Activated T-cell treated with anti-CD3 and anti-CD28 coated beads, Interleukin-2, amount 50 U/mL, for 4 hours (primary cell): Measurements from ENCODE around the gene MON2. TPM values are rescaled to one million over a fixed set of nuclear protein-coding genes. Genes with fewer than 3 reads are reported as not detected.
A peak's percentile ranks its signal among the peaks of the same experiment; 100 is the strongest.
"Not testable (repeated sequence)": the region's sequence is repeated elsewhere in the genome, so short reads cannot be mapped to it uniquely, and the experiment has no call there.

Experiments
- ATAC-seq, 2 donors: fragments of 200-7000 bp; cut with Tn5 transposase; one replicate each; pipeline ENCODE4 v1.10.0; 2021
- DNase-seq: peaks from one replicate; pipeline ENCODE4 v3.0.0-alpha.2; 2020
- H3K27me3 Mint-ChIP-seq: one replicate; pipeline ENCODE4 v1.8.0; 2021; ENCODE audit warnings: low read depth, mixed read lengths
- H3K36me3 Mint-ChIP-seq: one replicate; pipeline ENCODE4 v1.8.0; 2022; ENCODE audit warnings: mixed read lengths; ENCODE audit not compliant: insufficient read depth
- H3K4me1 Mint-ChIP-seq: one replicate; pipeline ENCODE4 v1.8.0; 2021; ENCODE audit warnings: low read depth, mixed read lengths
- H3K4me3 Mint-ChIP-seq: one replicate; pipeline ENCODE4 v1.8.0; 2021; ENCODE audit warnings: mild to moderate bottlenecking, moderate library complexity, mixed read lengths
- H3K9me3 Mint-ChIP-seq: one replicate; pipeline ENCODE4 v1.8.0; 2021; ENCODE audit warnings: mixed read lengths
- total RNA-seq, 3 donors: library from RNA; stranded (reverse); gene quantifications; one replicate each; pipeline ENCODE4 v1.2.1, GENCODE V29; 2021

Gene MON2
- total RNA-seq, 3 donors from 2014 or later = 25.9 to 28.4 (median 27.6) TPM

GRCh38 chr12:62459976-62460375, 6.7 kb upstream of the MON2 start:
- Mint-ChIP-seq H3K4me3 (no peak overlapping the region), H3K36me3 (no peaks in the 10 kb centered on the region), H3K9me3 (peaks cover 12% of the 10 kb centered on the region), H3K4me1 (no peaks in the 10 kb centered on the region), H3K27me3 (peaks cover 8% of the 10 kb centered on the region)
- DNase-seq (no peak), ATAC-seq (no peak)

- peaks cover 12% of the 10 kb centered on the region for H3K9me3 Mint-ChIP-seq
- not testable (repeated sequence) for DNase-seq, H3K36me3 Mint-ChIP-seq, H3K4me1 Mint-ChIP-seq, H3K27me3 Mint-ChIP-seq, ATAC-seq, H3K4me3 Mint-ChIP-seq
Observed at GRCh38 chr12:62461171-62461837, 5.3 kb upstream of the MON2 start.

GRCh38 chr12:62463252-62463651, 3.4 kb upstream of the MON2 start:
- H3K4me3 Mint-ChIP-seq = not testable (repeated sequence)

GRCh38 chr12:62466018-62466593, 520 bp upstream of the MON2 start:
- DNase-seq (no peak), ATAC-seq (peak in 1 of 2 donors; percentile 12)
- Mint-ChIP-seq H3K4me1 (peaks cover 22% of the 10 kb centered on the region), H3K36me3 (no peaks in the 10 kb centered on the region), H3K9me3 (peaks cover 12% of the 10 kb centered on the region), H3K4me3 (peak overlapping the region; percentile 93), H3K27me3 (peaks cover 2% of the 10 kb centered on the region)

More at GRCh38 chr12:62463252-62463651, 3.4 kb upstream of the MON2 start:
- ATAC-seq, H3K27me3 Mint-ChIP-seq, DNase-seq, H3K36me3 Mint-ChIP-seq: not testable (repeated sequence)
- Mint-ChIP-seq H3K9me3 (peaks cover 12% of the 10 kb centered on the region), H3K4me1 (peaks cover 13% of the 10 kb centered on the region)

GRCh38 chr12:62468397-62468796, 1.8 kb downstream of the MON2 start:
- DNase-seq (no peak), ATAC-seq (no peak)
- H3K4me3 Mint-ChIP-seq = peak overlapping the region; percentile 93
- peaks cover 2% of the 10 kb centered on the region for H3K36me3 Mint-ChIP-seq
- H3K4me1 Mint-ChIP-seq = peaks cover 28% of the 10 kb centered on the region
- H3K27me3 Mint-ChIP-seq = no peaks in the 10 kb centered on the region
- peaks cover 8% of the 10 kb centered on the region for H3K9me3 Mint-ChIP-seq

GRCh38 chr12:62468935-62469334, 2.3 kb downstream of the MON2 start:
- peaks cover 2% of the 10 kb centered on the region for H3K36me3 Mint-ChIP-seq
- H3K27me3 Mint-ChIP-seq = no peaks in the 10 kb centered on the region
- ATAC-seq (no peak), DNase-seq (no peak)
- H3K4me3 Mint-ChIP-seq = peak overlapping the region; percentile 46
- H3K9me3 Mint-ChIP-seq = peaks cover 3% of the 10 kb centered on the region
- H3K4me1 Mint-ChIP-seq = peaks cover 32% of the 10 kb centered on the region

- Mint-ChIP-seq H3K27me3 (no peaks in the 10 kb centered on the region), H3K36me3 (peaks cover 4% of the 10 kb centered on the region), H3K4me3 (peak overlapping the region; percentile 46), H3K9me3 (no peaks in the 10 kb centered on the region), H3K4me1 (peaks cover 34% of the 10 kb centered on the region)
- ATAC-seq (no peak), DNase-seq (no peak)
Observed at GRCh38 chr12:62469704-62470103, 3.1 kb downstream of the MON2 start.

- Mint-ChIP-seq H3K36me3 (peaks cover 5% of the 10 kb centered on the region), H3K9me3 (no peaks in the 10 kb centered on the region), H3K4me3 (no peak overlapping the region), H3K4me1 (peaks cover 33% of the 10 kb centered on the region), H3K27me3 (no peaks in the 10 kb centered on the region)
- DNase-seq (no peak), ATAC-seq (no peak)
Observed at GRCh38 chr12:62471734-62472133, 5.1 kb downstream of the MON2 start.

- Mint-ChIP-seq H3K4me1 (peaks cover 33% of the 10 kb centered on the region), H3K36me3 (peaks cover 5% of the 10 kb centered on the region), H3K9me3 (no peaks in the 10 kb centered on the region), H3K4me3 (no peak overlapping the region), H3K27me3 (no peaks in the 10 kb centered on the region)
- no peak for ATAC-seq
- no peak for DNase-seq
Observed at GRCh38 chr12:62472472-62472871, 5.8 kb downstream of the MON2 start.

- DNase-seq (no peak), ATAC-seq (no peak)
- H3K9me3 Mint-ChIP-seq = no peaks in the 10 kb centered on the region
- peaks cover 29% of the 10 kb centered on the region for H3K4me1 Mint-ChIP-seq
- H3K36me3 Mint-ChIP-seq = peaks cover 19% of the 10 kb centered on the region
- no peak overlapping the region for H3K4me3 Mint-ChIP-seq
- H3K27me3 Mint-ChIP-seq = no peaks in the 10 kb centered on the region
Observed at GRCh38 chr12:62481843-62482540, 15.4 kb downstream of the MON2 start.

GRCh38 chr12:62482769-62483168, 16.1 kb downstream of the MON2 start:
- ATAC-seq (no peak), DNase-seq (no peak)
- Mint-ChIP-seq H3K27me3 (no peaks in the 10 kb centered on the region), H3K9me3 (no peaks in the 10 kb centered on the region), H3K4me3 (no peak overlapping the region), H3K4me1 (peaks cover 26% of the 10 kb centered on the region), H3K36me3 (peaks cover 17% of the 10 kb centered on the region)

- ATAC-seq (no peak), DNase-seq (no peak)
- H3K4me1 Mint-ChIP-seq = peaks cover 24% of the 10 kb centered on the region
- no peaks in the 10 kb centered on the region for H3K9me3 Mint-ChIP-seq
- H3K36me3 Mint-ChIP-seq = peaks cover 10% of the 10 kb centered on the region
- H3K4me3 Mint-ChIP-seq = no peak overlapping the region
- H3K27me3 Mint-ChIP-seq = no peaks in the 10 kb centered on the region
Observed at GRCh38 chr12:62484233-62484632, 17.6 kb downstream of the MON2 start.

GRCh38 chr12:62505786-62506185, 39.2 kb downstream of the MON2 start:
- Mint-ChIP-seq H3K27me3 (no peaks in the 10 kb centered on the region), H3K4me3 (no peak overlapping the region), H3K36me3 (peaks cover 50% of the 10 kb centered on the region), H3K4me1 (no peaks in the 10 kb centered on the region), H3K9me3 (no peaks in the 10 kb centered on the region)
- DNase-seq (no peak), ATAC-seq (no peak)

- Mint-ChIP-seq H3K27me3 (no peaks in the 10 kb centered on the region), H3K4me1 (peaks cover 5% of the 10 kb centered on the region), H3K4me3 (no peak overlapping the region), H3K36me3 (peaks cover 47% of the 10 kb centered on the region), H3K9me3 (peaks cover 10% of the 10 kb centered on the region)
- DNase-seq = no peak
- ATAC-seq = no peak
Observed at GRCh38 chr12:62512901-62513300, 46.3 kb downstream of the MON2 start.

- H3K36me3 Mint-ChIP-seq = peaks cover 41% of the 10 kb centered on the region
- not testable (repeated sequence) for H3K4me3 Mint-ChIP-seq, DNase-seq, H3K9me3 Mint-ChIP-seq, ATAC-seq, H3K27me3 Mint-ChIP-seq, H3K4me1 Mint-ChIP-seq
Observed at GRCh38 chr12:62514080-62514479, 47.5 kb downstream of the MON2 start.
